ENCODE measurements around the gene ADGRF5. TPM values are rescaled to one million over a fixed set of nuclear protein-coding genes. Genes with fewer than 3 reads are reported as not detected.
"Not testable (repeated sequence)": the region's sequence is repeated elsewhere in the genome, so short reads cannot be mapped to it uniquely, and the experiment has no call there.

The ADGRF5 gene
- total RNA-seq, 1 donor from 2014 or later, result 2.2 TPM

GRCh38 chr6:46891252-46891795 is 30.4 kb downstream of the ADGRF5 start:
- no peak for DNase-seq (ENCODE audit: low spot score)

DNA sequence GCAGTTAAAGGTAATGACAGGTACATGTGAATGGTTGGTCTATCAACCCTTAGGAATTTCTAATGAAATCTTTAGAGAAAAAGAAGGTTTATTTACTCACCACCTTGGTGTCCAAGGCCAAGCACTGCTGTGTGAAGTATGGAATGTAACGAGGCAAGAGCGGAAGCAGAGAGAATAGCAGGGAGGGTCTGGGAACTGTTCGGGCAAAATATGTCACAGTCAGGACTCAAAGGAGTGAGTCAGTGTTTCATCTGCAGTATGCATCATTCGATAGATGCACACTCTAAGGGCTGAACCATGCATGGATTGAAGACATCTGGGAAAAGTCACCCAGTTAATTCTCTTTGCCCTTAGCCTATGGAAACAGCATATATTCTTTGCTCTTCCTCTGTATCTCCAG is 33.2 kb downstream of the ADGRF5 start:
- DNase-seq (ENCODE audit: low spot score), result no peak

- DNase-seq (ENCODE audit: low spot score), result no peak
Measured at GRCh38 chr6:46888031-46888430, 33.7 kb downstream of the ADGRF5 start.

- DNase-seq (ENCODE audit: low spot score), result no peak
Measured at GRCh38 chr6:46882645-46883044, 39.1 kb downstream of the ADGRF5 start.

- no peak for DNase-seq (ENCODE audit: low spot score)
Measured at GRCh38 chr6:46879003-46879402, 42.7 kb downstream of the ADGRF5 start.

- DNase-seq (ENCODE audit: low spot score), result peak; percentile 7
Measured at GRCh38 chr6:46876126-46876525, 45.6 kb downstream of the ADGRF5 start.

DNA sequence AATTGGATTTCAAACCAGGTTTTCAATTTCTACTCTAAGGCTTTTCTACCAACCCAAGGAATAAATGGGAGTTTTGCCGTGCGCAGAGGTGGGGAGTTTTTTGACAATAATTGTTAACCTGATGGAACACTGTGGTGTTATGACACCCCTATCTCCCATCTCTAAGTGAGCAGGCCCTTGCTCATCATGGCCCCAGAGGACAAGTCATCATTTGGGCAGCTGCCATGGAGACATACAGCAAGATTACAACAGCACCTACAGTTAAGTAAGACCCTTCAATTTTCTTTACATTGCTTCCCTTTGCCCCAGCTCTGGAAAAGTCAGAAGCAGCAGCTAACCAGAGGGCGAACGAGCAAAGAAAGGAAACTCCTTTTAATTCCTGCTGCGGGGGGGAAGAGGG is 54.3 kb downstream of the ADGRF5 start:
- no peak for DNase-seq (ENCODE audit: low spot score)

DNA sequence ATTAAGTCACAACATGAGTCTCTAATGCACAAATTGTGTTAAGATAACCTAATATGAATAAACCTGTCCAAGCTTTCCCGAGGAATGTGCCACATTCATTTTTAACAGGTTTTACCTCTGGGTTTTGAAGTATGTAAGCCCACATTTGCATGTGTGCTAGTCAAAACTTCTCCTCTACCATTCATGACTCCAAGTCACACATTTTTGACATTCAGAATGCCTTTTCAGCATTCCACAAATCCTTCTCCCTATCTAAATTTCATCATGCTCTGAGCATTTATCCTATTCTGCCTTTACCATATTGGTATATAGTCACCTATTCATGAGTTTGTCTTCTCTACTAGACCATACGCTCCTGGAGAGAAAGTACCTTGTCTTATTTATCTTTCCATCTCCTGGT is 56.5 kb downstream of the ADGRF5 start:
- no peak for DNase-seq (ENCODE audit: low spot score)

- DNase-seq (ENCODE audit: low spot score), result no peak
Measured at GRCh38 chr6:46863791-46864190, 57.9 kb downstream of the ADGRF5 start.

DNA sequence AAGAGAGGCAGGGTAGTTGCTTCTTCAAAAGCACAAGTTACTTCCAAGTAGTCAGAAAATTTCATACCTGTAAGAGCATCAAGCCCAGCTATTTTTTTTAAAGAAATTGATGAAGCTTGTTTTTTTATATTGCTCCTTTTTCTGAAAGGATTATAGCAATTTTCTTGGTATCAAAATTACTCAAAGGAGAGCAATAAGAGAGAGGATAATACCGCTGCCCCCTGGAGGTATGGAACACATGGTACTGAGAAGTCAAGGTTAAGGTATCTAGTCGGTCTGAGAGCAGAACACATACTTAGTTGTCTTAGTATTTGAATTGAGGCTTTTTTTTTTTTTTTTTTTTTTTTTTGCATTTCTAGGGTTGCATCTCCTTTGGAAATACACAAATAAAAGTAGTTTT is 59.4 kb downstream of the ADGRF5 start:
- no peak for DNase-seq (ENCODE audit: low spot score)

GRCh38 chr6:46855966-46856365 is 65.8 kb downstream of the ADGRF5 start:
- DNase-seq (ENCODE audit: low spot score), result not testable (repeated sequence)

- not testable (repeated sequence) for DNase-seq (ENCODE audit: low spot score)
Measured at GRCh38 chr6:46851576-46851975, 70.2 kb downstream of the ADGRF5 start.

GRCh38 chr6:46850792-46851191 is 70.9 kb downstream of the ADGRF5 start:
- no peak for DNase-seq (ENCODE audit: low spot score)

GRCh38 chr6:46849361-46849690 is 72.4 kb downstream of the ADGRF5 start:
- no peak for DNase-seq (ENCODE audit: low spot score)

- DNase-seq (ENCODE audit: low spot score), result peak; percentile 81
Measured at GRCh38 chr6:46848684-46849360, 72.9 kb downstream of the ADGRF5 start.

DNA sequence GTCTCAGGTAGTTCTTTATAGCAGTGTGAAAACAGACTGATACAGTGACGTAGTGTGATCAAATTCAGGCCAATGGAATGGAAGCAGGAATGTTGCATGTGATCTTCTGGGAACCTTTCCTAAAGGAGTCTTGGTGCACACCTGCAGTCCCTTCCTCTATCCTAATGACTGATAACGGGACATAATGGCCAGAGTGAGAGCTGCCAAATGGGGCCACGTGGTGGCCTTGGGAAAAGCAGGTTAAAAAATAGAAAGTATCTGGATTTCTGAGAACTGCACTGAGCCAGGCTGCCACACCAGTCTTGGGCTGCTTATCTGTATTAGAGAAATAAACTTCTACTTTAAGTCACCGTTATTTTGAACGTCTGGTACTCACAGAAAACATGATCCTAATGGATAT is 76.6 kb downstream of the ADGRF5 start:
- no peak for DNase-seq (ENCODE audit: low spot score)

DNA sequence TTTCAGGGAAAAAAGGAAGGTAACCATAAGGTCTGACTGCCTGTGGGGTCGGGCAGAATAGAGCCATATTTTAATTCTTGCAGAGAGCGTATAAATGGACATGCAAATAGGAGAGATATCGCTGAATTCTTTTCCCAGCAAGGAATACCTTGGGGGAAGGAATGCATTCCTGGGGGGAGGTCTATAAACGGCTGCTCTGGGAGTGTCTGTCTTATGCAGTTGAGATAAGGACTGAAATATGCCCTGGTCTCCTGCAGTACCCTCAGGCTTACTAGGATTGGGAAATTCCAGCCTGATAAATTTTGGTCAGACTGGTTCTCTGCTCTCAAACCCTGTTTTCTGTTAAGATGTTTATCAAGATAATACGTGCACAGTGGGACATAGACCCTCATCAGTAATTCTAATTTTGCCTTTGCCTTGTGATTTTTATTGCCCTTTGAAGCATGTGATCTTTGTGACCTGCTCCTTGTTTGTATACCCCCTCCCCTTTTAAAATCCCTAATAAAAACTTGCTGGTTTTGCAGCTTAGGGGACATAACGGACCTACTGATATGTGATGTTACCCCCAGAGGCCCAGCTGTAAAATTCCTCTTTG is 79.4 kb downstream of the ADGRF5 start:
- not testable (repeated sequence) for DNase-seq (ENCODE audit: low spot score)

GRCh38 chr6:46838033-46838432 is 83.7 kb downstream of the ADGRF5 start:
- no peak for DNase-seq (ENCODE audit: low spot score)

GRCh38 chr6:46834991-46835390 is 86.7 kb downstream of the ADGRF5 start:
- DNase-seq (ENCODE audit: low spot score), result not testable (repeated sequence)

DNA sequence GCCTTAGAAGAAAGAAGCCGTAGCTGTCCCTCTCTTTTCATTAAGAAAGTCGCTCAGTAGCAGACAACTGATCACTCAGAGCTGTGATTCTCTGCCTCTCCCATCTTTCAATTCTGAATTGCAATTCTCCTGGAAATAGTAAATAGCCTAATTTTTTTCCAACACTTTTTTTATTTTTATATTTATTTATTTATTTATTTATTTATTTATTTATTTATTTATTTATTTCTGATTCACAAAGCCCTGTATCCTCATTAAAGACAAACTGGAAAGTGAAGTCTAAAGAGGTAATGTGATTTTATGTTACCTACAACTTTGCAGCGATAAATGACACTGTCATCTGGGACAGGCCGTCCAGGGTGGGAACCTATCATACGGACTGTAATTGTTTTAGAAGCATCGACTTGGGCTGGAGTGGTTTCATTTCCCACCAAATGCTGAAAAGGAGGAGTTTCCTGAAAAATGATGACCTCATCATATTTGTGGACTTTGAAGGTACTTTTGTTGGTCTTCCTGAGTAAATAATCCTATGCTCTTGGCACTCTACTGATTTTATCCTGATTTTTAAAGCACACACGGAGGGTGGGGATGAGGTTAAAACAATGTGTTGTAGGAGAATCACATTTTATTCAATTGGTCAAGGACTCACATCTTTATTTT is 87.4 kb downstream of the ADGRF5 start:
- DNase-seq (ENCODE audit: low spot score), result not testable (repeated sequence)

DNA sequence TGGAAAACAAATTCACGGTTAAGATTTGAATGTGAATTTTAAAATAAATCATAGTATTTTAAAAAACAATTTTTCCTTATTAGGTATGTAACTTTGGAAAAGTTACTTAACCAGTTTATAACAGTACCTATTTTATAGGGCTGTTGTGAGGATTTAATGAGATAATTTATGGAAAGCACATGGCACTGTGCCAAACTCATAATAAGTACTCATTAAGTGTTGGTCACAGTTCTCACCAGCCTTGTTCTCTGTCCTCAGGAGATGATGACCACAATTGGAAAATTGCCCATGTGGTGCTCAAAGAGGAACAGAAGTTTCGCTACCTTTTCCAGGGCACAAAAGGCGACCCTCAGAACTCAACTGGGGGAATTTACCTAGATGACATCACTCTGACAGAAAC is 88.9 kb downstream of the ADGRF5 start:
- DNase-seq (ENCODE audit: low spot score), result no peak

DNA sequence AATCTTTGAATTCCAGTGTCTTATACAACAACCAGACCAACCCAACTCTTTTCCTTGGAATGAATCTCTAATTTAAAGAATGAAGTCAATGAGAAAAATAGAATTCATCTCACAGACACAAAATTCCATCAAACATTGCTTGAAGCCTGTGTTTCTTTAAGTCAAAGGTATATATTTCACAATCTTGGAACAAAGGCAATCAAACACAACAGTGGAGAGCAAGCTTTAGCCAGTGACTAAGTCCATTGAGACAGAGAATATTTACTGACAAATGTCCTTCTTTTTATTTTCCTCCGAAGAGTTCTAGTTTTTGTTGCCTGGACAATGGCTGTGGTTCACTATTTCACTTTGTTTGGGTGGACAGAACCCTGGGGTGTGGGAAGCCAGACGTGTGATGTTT is 92.8 kb downstream of the ADGRF5 start:
- no peak for DNase-seq (ENCODE audit: low spot score)

DNA sequence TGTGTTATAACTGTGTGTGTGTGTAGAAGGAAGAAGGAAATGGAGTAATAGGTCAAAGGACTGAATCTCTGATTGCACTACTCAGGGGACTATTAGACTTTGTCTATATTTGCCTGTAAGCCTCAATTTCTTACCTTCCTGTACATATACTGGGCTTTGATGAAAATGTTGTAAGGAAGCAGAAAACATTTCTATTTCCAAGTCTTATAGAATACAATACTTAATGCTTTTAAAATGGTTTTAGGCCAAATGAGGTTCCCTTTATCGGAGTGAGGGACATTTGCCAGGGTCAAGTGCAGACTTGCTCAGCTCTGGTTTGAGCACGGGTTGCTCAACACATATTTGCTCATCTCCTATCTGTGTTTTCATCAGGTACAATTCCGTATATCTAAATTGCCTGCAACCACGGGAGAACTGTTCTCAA is 100.3 kb downstream of the ADGRF5 start:
- DNase-seq (ENCODE audit: low spot score), result peak; percentile 35
